OCI-LY1 (cell line): Measurements from ENCODE around the gene ADCY7.

Experiments used
- EZH2 ChIP-seq: fragments of 200-600 bp; sonication (generic), shearing (Covaris generic); IDR thresholded peaks from 2 replicates; pipeline ENCODE4 v1.8.0; 2017; ENCODE audit warnings: borderline replicate concordance, mixed run types, mild to moderate bottlenecking, antibody characterized with exemption, low read length, moderate library complexity, mixed read lengths
- TF ChIP-seq, protein P1 (sequence below): fragments of 200-600 bp; sonication (generic), shearing (Covaris generic); IDR thresholded peaks from 2 replicates; pipeline ENCODE4 v1.5.1; 2017; ENCODE audit warnings: mild to moderate bottlenecking, antibody characterized with exemption, low read length, moderate library complexity, mixed read lengths

GRCh38 chr16:50291719-50292565, 25.6 kb downstream of the ADCY7 start:
- TF ChIP-seq, protein P1, sequence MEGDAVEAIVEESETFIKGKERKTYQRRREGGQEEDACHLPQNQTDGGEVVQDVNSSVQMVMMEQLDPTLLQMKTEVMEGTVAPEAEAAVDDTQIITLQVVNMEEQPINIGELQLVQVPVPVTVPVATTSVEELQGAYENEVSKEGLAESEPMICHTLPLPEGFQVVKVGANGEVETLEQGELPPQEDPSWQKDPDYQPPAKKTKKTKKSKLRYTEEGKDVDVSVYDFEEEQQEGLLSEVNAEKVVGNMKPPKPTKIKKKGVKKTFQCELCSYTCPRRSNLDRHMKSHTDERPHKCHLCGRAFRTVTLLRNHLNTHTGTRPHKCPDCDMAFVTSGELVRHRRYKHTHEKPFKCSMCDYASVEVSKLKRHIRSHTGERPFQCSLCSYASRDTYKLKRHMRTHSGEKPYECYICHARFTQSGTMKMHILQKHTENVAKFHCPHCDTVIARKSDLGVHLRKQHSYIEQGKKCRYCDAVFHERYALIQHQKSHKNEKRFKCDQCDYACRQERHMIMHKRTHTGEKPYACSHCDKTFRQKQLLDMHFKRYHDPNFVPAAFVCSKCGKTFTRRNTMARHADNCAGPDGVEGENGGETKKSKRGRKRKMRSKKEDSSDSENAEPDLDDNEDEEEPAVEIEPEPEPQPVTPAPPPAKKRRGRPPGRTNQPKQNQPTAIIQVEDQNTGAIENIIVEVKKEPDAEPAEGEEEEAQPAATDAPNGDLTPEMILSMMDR: no peak
- no peak for TF ChIP-seq EZH2
